Upper lobe of right lung (tissue), 1 donor: ENCODE results near the gene ADTRP. TPM values are rescaled to one million over a fixed set of nuclear protein-coding genes. Genes with fewer than 3 reads are reported as not detected.

Experiments
- ATAC-seq: fragments of 200-7000 bp; cut with Tn5 transposase; one replicate; pipeline ENCODE4 v1.9.1; 2020; ENCODE audit warnings: mild to moderate bottlenecking, moderate library complexity
- DNase-seq: peaks from one replicate; pipeline ENCODE4 v3.0.0-alpha.2; 2020
- H3K27ac ChIP-seq: fragments of 200-600 bp; one replicate; pipeline ENCODE4 v1.8.0; 2022
- H3K27me3 ChIP-seq: fragments of 200-600 bp; one replicate; pipeline ENCODE4 v1.8.0; 2022; ENCODE audit warnings: mild to moderate bottlenecking
- H3K36me3 ChIP-seq: fragments of 200-600 bp; one replicate; pipeline ENCODE4 v1.8.0; 2022
- H3K4me1 ChIP-seq: fragments of 200-600 bp; one replicate; pipeline ENCODE4 v1.8.0; 2022
- H3K4me3 ChIP-seq: fragments of 200-600 bp; one replicate; pipeline ENCODE4 v1.8.0; 2022; ENCODE audit warnings: mild to moderate bottlenecking
- H3K9me3 ChIP-seq: fragments of 200-600 bp; one replicate; pipeline ENCODE4 v1.8.0; 2022
- CTCF ChIP-seq: fragments of 200-600 bp; IDR thresholded peaks from one replicate; pipeline ENCODE4 v1.8.0; 2022; ENCODE audit warnings: antibody characterized with exemption
- intact Hi-C: fragments of 100-400 bp; cut with DNase I; formaldehyde crosslinking; loops from one replicate; pipeline ENCODE4 v1.11.0; 2022
- total RNA-seq: library from RNA; stranded (reverse); fragmentation: NEBNext Ultra II Directional; extraction: Animal tissue kit (Norgen Biotek cat#: 25700); gene quantifications from one replicate; pipeline ENCODE4 v1.2.1, GENCODE V29; 2021
- donor health status: DM: no; HTN: yes; CAD: no; lungs with severe emphysema.

The ADTRP gene
- total RNA-seq, 1 donor from 2014 or later = 21.0 TPM

GRCh38 chr6:11702089-11702488 lies 76.5 kb downstream of the ADTRP start:
- Histone ChIP-seq H3K4me3 (no peak overlapping the region), H3K9me3 (no peaks in the 10 kb centered on the region), H3K27ac (no peak overlapping the region), H3K4me1 (no peaks in the 10 kb centered on the region), H3K36me3 (no peaks in the 10 kb centered on the region), H3K27me3 (no peaks in the 10 kb centered on the region)
- intact Hi-C loops = no loop called here
- no peak for DNase-seq
- TF ChIP-seq CTCF = no peak
- ATAC-seq = peak; percentile 54

GRCh38 chr6:11701573-11701972 lies 77.0 kb downstream of the ADTRP start:
- no peaks in the 10 kb centered on the region for H3K36me3 ChIP-seq
- H3K4me1 ChIP-seq = no peaks in the 10 kb centered on the region
- H3K4me3 ChIP-seq = no peak overlapping the region
- no peaks in the 10 kb centered on the region for H3K9me3 ChIP-seq
- no peak for TF ChIP-seq CTCF
- intact Hi-C loops = no loop called here
- H3K27me3 ChIP-seq = no peaks in the 10 kb centered on the region
- no peak overlapping the region for H3K27ac ChIP-seq
- ATAC-seq = no peak
- DNase-seq = no peak

- DNase-seq (no peak), ATAC-seq (no peak)
- peak; percentile 51 for TF ChIP-seq CTCF
- Histone ChIP-seq H3K4me3 (no peak overlapping the region), H3K27ac (no peak overlapping the region), H3K9me3 (no peaks in the 10 kb centered on the region), H3K4me1 (no peaks in the 10 kb centered on the region), H3K27me3 (no peaks in the 10 kb centered on the region), H3K36me3 (no peaks in the 10 kb centered on the region)
- intact Hi-C loops = no loop called here
Measured at GRCh38 chr6:11700118-11700718, 78.4 kb downstream of the ADTRP start.

GRCh38 chr6:11699576-11699975 lies 79.0 kb downstream of the ADTRP start:
- ATAC-seq (no peak), DNase-seq (no peak)
- no peaks in the 10 kb centered on the region for H3K36me3 ChIP-seq
- no peaks in the 10 kb centered on the region for H3K27me3 ChIP-seq
- intact Hi-C loops = no loop called here
- H3K4me1 ChIP-seq = no peaks in the 10 kb centered on the region
- H3K27ac ChIP-seq = no peak overlapping the region
- no peak for TF ChIP-seq CTCF
- H3K9me3 ChIP-seq = no peaks in the 10 kb centered on the region
- no peak overlapping the region for H3K4me3 ChIP-seq

GRCh38 chr6:11692451-11693376 lies 85.9 kb downstream of the ADTRP start:
- TF ChIP-seq CTCF = no peak
- no peaks in the 10 kb centered on the region for H3K4me1 ChIP-seq
- intact Hi-C loops = no loop called here
- H3K9me3 ChIP-seq = no peaks in the 10 kb centered on the region
- no peak overlapping the region for H3K4me3 ChIP-seq
- no peaks in the 10 kb centered on the region for H3K27me3 ChIP-seq
- no peak for DNase-seq
- no peaks in the 10 kb centered on the region for H3K36me3 ChIP-seq
- peak; percentile 75 for ATAC-seq
- H3K27ac ChIP-seq = no peak overlapping the region
